Neural progenitor cell (in vitro differentiated cells): ENCODE results near the gene MRAS. TPM values are rescaled to one million over a fixed set of nuclear protein-coding genes. Genes with fewer than 3 reads are reported as not detected.

Experiments used
- DNase-seq: peaks from one replicate; pipeline ENCODE4 v3.0.0-alpha.2; 2016; ENCODE audit warnings: low spot score
- H2AFZ ChIP-seq: fragments of 200-600 bp; sonication (generic); replicated peaks from 2 replicates; pipeline ENCODE4 v1.6.1; 2016; ENCODE audit warnings: antibody characterized with exemption
- H3F3A ChIP-seq: fragments of 200-600 bp; sonication (generic); 2 replicates; pipeline ENCODE4 v1.6.1; 2016; ENCODE audit warnings: antibody characterized with exemption, low read depth
- H3K27ac ChIP-seq: fragments of 200-600 bp; sonication (generic); 2 replicates; pipeline ENCODE4 v1.5.1; 2016; ENCODE audit warnings: mild to moderate bottlenecking
- H3K27me3 ChIP-seq: fragments of 200-600 bp; sonication (generic); 2 replicates; pipeline ENCODE4 v1.6.1; 2016; ENCODE audit warnings: mild to moderate bottlenecking, moderate library complexity
- H3K36me3 ChIP-seq: fragments of 200-600 bp; sonication (generic); 2 replicates; pipeline ENCODE4 v1.5.1; 2016
- H3K4me1 ChIP-seq: fragments of 200-600 bp; sonication (generic); 2 replicates; pipeline ENCODE4 v1.6.1; 2016; ENCODE audit warnings: mixed run types
- H3K4me2 ChIP-seq: fragments of 200-600 bp; sonication (generic); 2 replicates; pipeline ENCODE4 v1.6.1; 2016
- H3K4me3 ChIP-seq: fragments of 200-600 bp; sonication (generic); 2 replicates; pipeline ENCODE4 v1.5.1; 2016
- H3K79me2 ChIP-seq: fragments of 200-600 bp; sonication (generic); 2 replicates; pipeline ENCODE4 v1.6.1; 2016; ENCODE audit warnings: low read depth
- H3K9ac ChIP-seq: fragments of 200-600 bp; sonication (generic); 2 replicates; pipeline ENCODE4 v1.6.1; 2016
- H3K9me3 ChIP-seq: fragments of 200-600 bp; sonication (generic); 2 replicates; pipeline ENCODE4 v1.5.1; 2016; ENCODE audit warnings: low read depth
- H4K20me1 ChIP-seq: fragments of 200-600 bp; sonication (generic); 2 replicates; pipeline ENCODE4 v1.6.1; 2016; ENCODE audit warnings: low read depth
- H3K27ac Mint-ChIP-seq: 3 replicates; pipeline ENCODE4 v1.8.0; 2021; ENCODE audit warnings: mixed read lengths
- H3K27me3 Mint-ChIP-seq: 2 replicates; pipeline ENCODE4 v1.8.0; 2022; ENCODE audit warnings: low read depth, mild to moderate bottlenecking, inconsistent platforms, moderate library complexity, mixed read lengths; ENCODE audit not compliant: insufficient read depth
- H3K36me3 Mint-ChIP-seq: 3 replicates; pipeline ENCODE4 v1.8.0; 2021; ENCODE audit warnings: mixed read lengths
- H3K4me1 Mint-ChIP-seq: 3 replicates; pipeline ENCODE4 v1.8.0; 2021; ENCODE audit warnings: mixed read lengths
- H3K4me3 Mint-ChIP-seq: 3 replicates; pipeline ENCODE4 v1.8.0; 2021; ENCODE audit warnings: mild to moderate bottlenecking, moderate library complexity, mixed read lengths
- H3K9me3 Mint-ChIP-seq: 3 replicates; pipeline ENCODE4 v1.8.0; 2020; ENCODE audit warnings: mixed read lengths
- CTCF ChIP-seq: fragments of 200-600 bp; sonication (generic); IDR thresholded peaks from 2 replicates; pipeline ENCODE4 v1.5.1; 2017; ENCODE audit warnings: antibody characterized with exemption, mild to moderate bottlenecking
- EZH2 ChIP-seq: fragments of 200-600 bp; sonication (generic); IDR thresholded peaks from 2 replicates; pipeline ENCODE4 v1.6.1; 2017; ENCODE audit warnings: antibody characterized with exemption, mild to moderate bottlenecking, moderate library complexity
- EZH2phosphoT487 ChIP-seq: fragments of 200-600 bp; sonication (generic); IDR thresholded peaks from 2 replicates; pipeline ENCODE4 v1.6.1; 2017; ENCODE audit warnings: antibody characterized with exemption
- total RNA-seq: library from RNA; depleted of rRNA; stranded (reverse); fragments of >200 nt; gene quantifications from 2 replicates; pipeline ENCODE4 v1.2.3, GENCODE V29; 2015; ENCODE audit warnings: low replicate concordance

MRAS gene
- total RNA-seq, 1 donor from 2014 or later, result 17.2 TPM

GRCh38 chr3:138354376-138354775 is 6.0 kb downstream of the MRAS start:
- Histone ChIP-seq H3K9me3 (no peaks in the 10 kb centered on the region), H3K4me2 (no peak overlapping the region), H4K20me1 (no peaks in the 10 kb centered on the region), H3K79me2 (no peaks in the 10 kb centered on the region), H3K27me3 (no peaks in the 10 kb centered on the region), H3K9ac (no peak overlapping the region), H2AFZ (no peak overlapping the region), H3K4me3 (no peak overlapping the region), H3K36me3 (no peaks in the 10 kb centered on the region), H3K27ac (no peak overlapping the region), H3F3A (peaks cover 2% of the 10 kb centered on the region), H3K4me1 (peaks cover 10% of the 10 kb centered on the region)
- H3K27ac Mint-ChIP-seq, result no peak overlapping the region
- no peaks in the 10 kb centered on the region for H3K36me3 Mint-ChIP-seq
- peaks cover 26% of the 10 kb centered on the region for H3K4me1 Mint-ChIP-seq
- H3K9me3 Mint-ChIP-seq, result no peaks in the 10 kb centered on the region
- H3K27me3 Mint-ChIP-seq, result peaks cover 4% of the 10 kb centered on the region
- DNase-seq, result no peak
- no peak overlapping the region for H3K4me3 Mint-ChIP-seq
- TF ChIP-seq EZH2, result no peak
- TF ChIP-seq EZH2phosphoT487, result no peak
- TF ChIP-seq CTCF, result no peak

- H4K20me1 ChIP-seq, result no peaks in the 10 kb centered on the region
- Mint-ChIP-seq H3K27ac (no peak overlapping the region), H3K9me3 (no peaks in the 10 kb centered on the region), H3K36me3 (no peaks in the 10 kb centered on the region), H3K27me3 (peaks cover 3% of the 10 kb centered on the region), H3K4me1 (peaks cover 22% of the 10 kb centered on the region), H3K4me3 (no peak overlapping the region)
- no peak for TF ChIP-seq EZH2
- no peak for TF ChIP-seq CTCF
- TF ChIP-seq EZH2phosphoT487, result no peak
- DNase-seq, result no peak
- H3F3A ChIP-seq, result no peaks in the 10 kb centered on the region
- no peak overlapping the region for H2AFZ ChIP-seq
- H3K9ac ChIP-seq, result no peak overlapping the region
- H3K27ac ChIP-seq, result no peak overlapping the region
- H3K79me2 ChIP-seq, result no peaks in the 10 kb centered on the region
- no peaks in the 10 kb centered on the region for H3K27me3 ChIP-seq
- H3K4me3 ChIP-seq, result no peak overlapping the region
- H3K4me1 ChIP-seq, result peaks cover 12% of the 10 kb centered on the region
- H3K36me3 ChIP-seq, result no peaks in the 10 kb centered on the region
- H3K4me2 ChIP-seq, result no peak overlapping the region
- no peaks in the 10 kb centered on the region for H3K9me3 ChIP-seq
Observed at GRCh38 chr3:138355071-138355470, 6.7 kb downstream of the MRAS start.

- no peaks in the 10 kb centered on the region for H3K9me3 ChIP-seq
- H2AFZ ChIP-seq, result no peak overlapping the region
- DNase-seq, result no peak
- peak overlapping the region; percentile 27 for H3K4me2 ChIP-seq
- H3K27ac ChIP-seq, result no peak overlapping the region
- H3K9ac ChIP-seq, result no peak overlapping the region
- no peaks in the 10 kb centered on the region for H3K9me3 Mint-ChIP-seq
- H3K4me3 Mint-ChIP-seq, result no peak overlapping the region
- H3K36me3 ChIP-seq, result no peaks in the 10 kb centered on the region
- H3K4me1 Mint-ChIP-seq, result peaks cover 27% of the 10 kb centered on the region
- H4K20me1 ChIP-seq, result no peaks in the 10 kb centered on the region
- H3F3A ChIP-seq, result no peaks in the 10 kb centered on the region
- H3K4me1 ChIP-seq, result peaks cover 12% of the 10 kb centered on the region
- no peak overlapping the region for H3K4me3 ChIP-seq
- H3K79me2 ChIP-seq, result no peaks in the 10 kb centered on the region
- no peaks in the 10 kb centered on the region for H3K36me3 Mint-ChIP-seq
- H3K27me3 Mint-ChIP-seq, result peaks cover 3% of the 10 kb centered on the region
- H3K27ac Mint-ChIP-seq, result no peak overlapping the region
- H3K27me3 ChIP-seq, result no peaks in the 10 kb centered on the region
- TF ChIP-seq CTCF (no peak), EZH2phosphoT487 (no peak), EZH2 (no peak)
Observed at GRCh38 chr3:138356730-138357405, 8.5 kb downstream of the MRAS start.
